ENCODE measurements around the gene TMEM170A.

GRCh38 chr16:75394941-75395340, 69.5 kb downstream of the TMEM170A start:
- TF ChIP-seq NFATC4 (CRISPR knock-in tag; IDR thresholded peaks at IDR 0.05) (no peak), CTCF (IDR thresholded peaks at IDR 0.05) (no peak), FOXP1 (CRISPR knock-in tag; IDR thresholded peaks at IDR 0.05; ENCODE audit: borderline replicate concordance) (no peak), FOXP4 (CRISPR knock-in tag; IDR thresholded peaks at IDR 0.05) (no peak), MXD4 (CRISPR knock-in tag; IDR thresholded peaks at IDR 0.05; ENCODE audit: borderline replicate concordance) (no peak), RELA (CRISPR knock-in tag; IDR thresholded peaks at IDR 0.05; ENCODE audit: borderline replicate concordance) (no peak), SMAD4 (CRISPR knock-in tag; IDR thresholded peaks at IDR 0.05) (no peak), ATF6 (CRISPR knock-in tag; IDR thresholded peaks at IDR 0.05) (no peak), TCF7 (CRISPR knock-in tag; IDR thresholded peaks at IDR 0.05; ENCODE audit: low read depth) (no peak), ATF1 (CRISPR knock-in tag; IDR thresholded peaks at IDR 0.05) (no peak), USF2 (CRISPR knock-in tag; IDR thresholded peaks at IDR 0.05) (no peak), NFYB (CRISPR knock-in tag; conservative IDR thresholded peaks at IDR 0.05; ENCODE audit: low read depth) (no peak)

Data from WTC11 (cell line).